HEK293 (cell line): ENCODE data around the gene AIRE.

ENCODE experiments used
- CTCF ChIA-PET: fragments of 350-600 bp; formaldehyde crosslinking; extraction: SDS; loops from one replicate; lab custom pipeline; 2021; ENCODE audit warnings: antibody characterized with exemption; lab: Yijun Ruan, JAX
- POLR2A ChIA-PET: fragments of 300-600 bp; formaldehyde crosslinking; extraction: SDS; loops from one replicate; lab custom pipeline; 2020; ENCODE audit warnings: antibody characterized with exemption, inconsistent platforms; lab: Yijun Ruan, JAX
- H3K27ac ChIP-seq: fragments of 200-500 bp; sonication (Bioruptor generic); 2 replicates; pipeline ENCODE4 v1.5.1; 2014; ENCODE audit warnings: low read depth, low read length, control low read depth, inconsistent platforms; ENCODE audit errors: extremely low read depth
- H3K36me3 ChIP-seq, 2 experiments: fragments of 200-500 bp in 1 of 2; sonication (Bioruptor generic) in 1 of 2; 1 replicate in 1 of 2; 2 replicates in 1 of 2; pipeline ENCODE4 v1.5.1; 2014 to 2017; ENCODE audit warnings: inconsistent platforms in 2 of 2, low read length in 2 of 2; ENCODE audit not compliant: control insufficient read depth in 2 of 2, insufficient read depth in 1 of 2
- H3K4me1 ChIP-seq: fragments of 200-500 bp; sonication (Bioruptor generic); 2 replicates; pipeline ENCODE4 v1.5.1; 2014; ENCODE audit warnings: mild to moderate bottlenecking, low read length, inconsistent platforms; ENCODE audit not compliant: control insufficient read depth, insufficient read depth
- H3K4me3 ChIP-seq: 2 replicates; pipeline ENCODE4 v1.5.1; 2011; ENCODE audit warnings: low read depth, mild to moderate bottlenecking, control low read depth, low read length, moderate library complexity
- H3K9me3 ChIP-seq: fragments of 200-500 bp; sonication (Bioruptor generic); 2 replicates; pipeline ENCODE4 v1.5.1; 2014; ENCODE audit warnings: low read depth, low read length, inconsistent platforms; ENCODE audit not compliant: control insufficient read depth, insufficient read depth
- EGR2 ChIP-seq: fragments of 450-650 bp; formaldehyde crosslinking; IDR thresholded peaks from 2 replicates; pipeline ENCODE4 v1.5.1; 2016; ENCODE audit warnings: low read depth, missing biosample characterization, missing genetic modification characterization
- GLIS1 ChIP-seq: fragments of 450-650 bp; formaldehyde crosslinking; IDR thresholded peaks from 2 replicates; pipeline ENCODE4 v1.5.1; 2016; ENCODE audit warnings: missing biosample characterization, missing genetic modification characterization
- GLIS2 ChIP-seq: fragments of 450-650 bp; formaldehyde crosslinking; IDR thresholded peaks from 2 replicates; pipeline ENCODE4 v1.5.1; 2016; ENCODE audit warnings: missing biosample characterization, missing genetic modification characterization
- KLF1 ChIP-seq: fragments of 450-650 bp; formaldehyde crosslinking; IDR thresholded peaks from 2 replicates; pipeline ENCODE4 v1.5.1; 2016; ENCODE audit warnings: missing biosample characterization, missing genetic modification characterization
- PRDM1 ChIP-seq: fragments of 450-650 bp; formaldehyde crosslinking; IDR thresholded peaks from 2 replicates; pipeline ENCODE4; 2016; ENCODE audit warnings: missing biosample characterization, missing genetic modification characterization
- SCRT2 ChIP-seq: fragments of 450-650 bp; formaldehyde crosslinking; IDR thresholded peaks from 2 replicates; pipeline ENCODE4 v1.5.1; 2016; ENCODE audit warnings: missing biosample characterization, missing genetic modification characterization
- ZBTB20 ChIP-seq: fragments of 450-650 bp; formaldehyde crosslinking; IDR thresholded peaks from 2 replicates; pipeline ENCODE4 v1.5.1; 2016; ENCODE audit warnings: missing biosample characterization, missing genetic modification characterization
- ZBTB21 ChIP-seq: fragments of 450-650 bp; formaldehyde crosslinking; IDR thresholded peaks from 2 replicates; pipeline ENCODE4 v1.5.1; 2017; ENCODE audit warnings: missing biosample characterization, missing genetic modification characterization
- ZFHX2 ChIP-seq: fragments of 450-650 bp; formaldehyde crosslinking; conservative IDR thresholded peaks from 2 replicates; pipeline ENCODE4 v1.5.1; 2016; ENCODE audit warnings: missing biosample characterization, missing genetic modification characterization
- ZIC2 ChIP-seq: fragments of 450-650 bp; formaldehyde crosslinking; IDR thresholded peaks from 2 replicates; pipeline ENCODE4 v1.5.1; 2016; ENCODE audit warnings: missing biosample characterization, missing genetic modification characterization
- ZNF426 ChIP-seq: fragments of 450-650 bp; formaldehyde crosslinking; IDR thresholded peaks from 2 replicates; pipeline ENCODE4 v1.5.1; 2017; ENCODE audit warnings: missing biosample characterization, missing genetic modification characterization, mild to moderate bottlenecking, inconsistent platforms, moderate library complexity
- ZNF555 ChIP-seq: fragments of 450-650 bp; formaldehyde crosslinking; conservative IDR thresholded peaks from 2 replicates; pipeline ENCODE4 v1.5.1; 2017; ENCODE audit warnings: missing biosample characterization, mild to moderate bottlenecking, missing genetic modification characterization, inconsistent platforms
- TF ChIP-seq, protein P1 (sequence below): fragments of 450-650 bp; formaldehyde crosslinking; IDR thresholded peaks from 2 replicates; pipeline ENCODE4 v1.5.1; 2016; ENCODE audit warnings: missing biosample characterization, missing genetic modification characterization
- TF ChIP-seq, protein P2 (sequence below): fragments of 450-650 bp; formaldehyde crosslinking; IDR thresholded peaks from 2 replicates; pipeline ENCODE4 v1.5.1; 2016; ENCODE audit warnings: missing biosample characterization, missing genetic modification characterization, low read depth
- TF ChIP-seq, protein P3 (sequence below): fragments of 450-650 bp; formaldehyde crosslinking; IDR thresholded peaks from 2 replicates; pipeline ENCODE4 v1.5.1; 2016; ENCODE audit warnings: missing biosample characterization, missing genetic modification characterization
- TF ChIP-seq, protein P4 (sequence below): IDR thresholded peaks from 2 replicates; pipeline ENCODE4 v1.6.1; 2011; ENCODE audit warnings: mild to moderate bottlenecking, low read depth, low read length, borderline replicate concordance

AIRE gene

DNA sequence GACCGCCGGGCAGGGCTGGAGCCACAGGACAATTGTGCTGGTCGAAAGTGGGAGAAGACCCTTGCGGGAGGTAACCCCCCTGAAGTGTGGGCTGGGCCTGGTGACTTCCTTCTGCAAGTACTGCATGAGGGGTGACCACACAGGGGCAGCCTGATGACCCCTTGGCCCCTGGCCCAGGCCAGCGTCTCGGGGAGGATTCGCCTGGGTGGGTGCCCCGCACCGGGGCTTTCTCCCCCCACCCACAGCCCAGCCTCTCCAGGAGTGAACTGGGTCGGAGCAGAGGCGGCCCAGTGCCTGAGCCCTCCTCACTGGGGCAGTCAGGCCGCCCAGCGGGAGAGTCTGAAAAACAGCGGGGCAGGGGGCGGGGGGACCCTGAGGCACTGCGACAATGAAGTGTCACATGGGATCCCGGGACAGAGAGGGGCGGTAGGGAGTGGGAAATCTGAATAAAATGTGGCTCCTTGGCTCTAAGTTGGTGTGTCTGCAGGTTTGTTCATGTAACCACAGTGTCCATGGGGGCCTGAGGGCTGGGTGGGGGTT lies 22.4 kb upstream of the AIRE start:
- Histone ChIP-seq H3K27ac (no peak overlapping the region), H3K9me3 (no peaks in the 10 kb centered on the region), H3K4me3 (no peak overlapping the region), H3K36me3 (no peaks in the 10 kb centered on the region), H3K4me1 (no peaks in the 10 kb centered on the region)
- CTCF ChIA-PET: no interaction called here
- POLR2A ChIA-PET: no interaction called here
- TF ChIP-seq ZBTB21 (tag by site-specific recombination): no peak
- TF ChIP-seq ZBTB20 (tag by site-specific recombination): 0 out of 2 replicates have a peak, but pooled peaks have one; percentile 25
- TF ChIP-seq, protein P1, sequence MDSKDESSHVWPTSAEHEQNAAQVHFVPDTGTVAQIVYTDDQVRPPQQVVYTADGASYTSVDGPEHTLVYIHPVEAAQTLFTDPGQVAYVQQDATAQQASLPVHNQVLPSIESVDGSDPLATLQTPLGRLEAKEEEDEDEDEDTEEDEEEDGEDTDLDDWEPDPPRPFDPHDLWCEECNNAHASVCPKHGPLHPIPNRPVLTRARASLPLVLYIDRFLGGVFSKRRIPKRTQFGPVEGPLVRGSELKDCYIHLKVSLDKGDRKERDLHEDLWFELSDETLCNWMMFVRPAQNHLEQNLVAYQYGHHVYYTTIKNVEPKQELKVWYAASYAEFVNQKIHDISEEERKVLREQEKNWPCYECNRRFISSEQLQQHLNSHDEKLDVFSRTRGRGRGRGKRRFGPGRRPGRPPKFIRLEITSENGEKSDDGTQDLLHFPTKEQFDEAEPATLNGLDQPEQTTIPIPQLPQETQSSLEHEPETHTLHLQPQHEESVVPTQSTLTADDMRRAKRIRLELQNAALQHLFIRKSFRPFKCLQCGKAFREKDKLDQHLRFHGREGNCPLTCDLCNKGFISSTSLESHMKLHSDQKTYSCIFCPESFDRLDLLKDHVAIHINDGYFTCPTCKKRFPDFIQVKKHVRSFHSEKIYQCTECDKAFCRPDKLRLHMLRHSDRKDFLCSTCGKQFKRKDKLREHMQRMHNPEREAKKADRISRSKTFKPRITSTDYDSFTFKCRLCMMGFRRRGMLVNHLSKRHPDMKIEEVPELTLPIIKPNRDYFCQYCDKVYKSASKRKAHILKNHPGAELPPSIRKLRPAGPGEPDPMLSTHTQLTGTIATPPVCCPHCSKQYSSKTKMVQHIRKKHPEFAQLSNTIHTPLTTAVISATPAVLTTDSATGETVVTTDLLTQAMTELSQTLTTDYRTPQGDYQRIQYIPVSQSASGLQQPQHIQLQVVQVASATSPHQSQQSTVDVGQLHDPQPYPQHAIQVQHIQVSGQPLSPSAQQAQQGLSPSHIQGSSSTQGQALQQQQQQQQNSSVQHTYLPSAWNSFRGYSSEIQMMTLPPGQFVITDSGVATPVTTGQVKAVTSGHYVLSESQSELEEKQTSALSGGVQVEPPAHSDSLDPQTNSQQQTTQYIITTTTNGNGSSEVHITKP (tag by site-specific recombination): peak; percentile 70; the same call in 1 of the 2 replicates
- peak; percentile 40; the same call in 1 of the 2 replicates for TF ChIP-seq GLIS2
- TF ChIP-seq GLIS1 (tag by site-specific recombination): peak; percentile 68
- TF ChIP-seq ZFHX2 (tag by site-specific recombination): peak; percentile 44
- TF ChIP-seq KLF1 (tag by site-specific recombination): 0 out of 2 replicates have a peak, but pooled peaks have one; percentile 20
- TF ChIP-seq ZIC2: peak; percentile 52
- TF ChIP-seq, protein P2, sequence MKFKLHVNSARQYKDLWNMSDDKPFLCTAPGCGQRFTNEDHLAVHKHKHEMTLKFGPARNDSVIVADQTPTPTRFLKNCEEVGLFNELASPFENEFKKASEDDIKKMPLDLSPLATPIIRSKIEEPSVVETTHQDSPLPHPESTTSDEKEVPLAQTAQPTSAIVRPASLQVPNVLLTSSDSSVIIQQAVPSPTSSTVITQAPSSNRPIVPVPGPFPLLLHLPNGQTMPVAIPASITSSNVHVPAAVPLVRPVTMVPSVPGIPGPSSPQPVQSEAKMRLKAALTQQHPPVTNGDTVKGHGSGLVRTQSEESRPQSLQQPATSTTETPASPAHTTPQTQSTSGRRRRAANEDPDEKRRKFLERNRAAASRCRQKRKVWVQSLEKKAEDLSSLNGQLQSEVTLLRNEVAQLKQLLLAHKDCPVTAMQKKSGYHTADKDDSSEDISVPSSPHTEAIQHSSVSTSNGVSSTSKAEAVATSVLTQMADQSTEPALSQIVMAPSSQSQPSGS (tag by site-specific recombination): no peak
- TF ChIP-seq, protein P3, sequence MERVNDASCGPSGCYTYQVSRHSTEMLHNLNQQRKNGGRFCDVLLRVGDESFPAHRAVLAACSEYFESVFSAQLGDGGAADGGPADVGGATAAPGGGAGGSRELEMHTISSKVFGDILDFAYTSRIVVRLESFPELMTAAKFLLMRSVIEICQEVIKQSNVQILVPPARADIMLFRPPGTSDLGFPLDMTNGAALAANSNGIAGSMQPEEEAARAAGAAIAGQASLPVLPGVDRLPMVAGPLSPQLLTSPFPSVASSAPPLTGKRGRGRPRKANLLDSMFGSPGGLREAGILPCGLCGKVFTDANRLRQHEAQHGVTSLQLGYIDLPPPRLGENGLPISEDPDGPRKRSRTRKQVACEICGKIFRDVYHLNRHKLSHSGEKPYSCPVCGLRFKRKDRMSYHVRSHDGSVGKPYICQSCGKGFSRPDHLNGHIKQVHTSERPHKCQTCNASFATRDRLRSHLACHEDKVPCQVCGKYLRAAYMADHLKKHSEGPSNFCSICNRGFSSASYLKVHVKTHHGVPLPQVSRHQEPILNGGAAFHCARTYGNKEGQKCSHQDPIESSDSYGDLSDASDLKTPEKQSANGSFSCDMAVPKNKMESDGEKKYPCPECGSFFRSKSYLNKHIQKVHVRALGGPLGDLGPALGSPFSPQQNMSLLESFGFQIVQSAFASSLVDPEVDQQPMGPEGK: 0 out of 2 replicates have a peak, but pooled peaks have one; percentile 40
- no peak for TF ChIP-seq SCRT2 (tag by site-specific recombination)
- TF ChIP-seq EGR2 (tag by site-specific recombination): peak; percentile 69

DNA sequence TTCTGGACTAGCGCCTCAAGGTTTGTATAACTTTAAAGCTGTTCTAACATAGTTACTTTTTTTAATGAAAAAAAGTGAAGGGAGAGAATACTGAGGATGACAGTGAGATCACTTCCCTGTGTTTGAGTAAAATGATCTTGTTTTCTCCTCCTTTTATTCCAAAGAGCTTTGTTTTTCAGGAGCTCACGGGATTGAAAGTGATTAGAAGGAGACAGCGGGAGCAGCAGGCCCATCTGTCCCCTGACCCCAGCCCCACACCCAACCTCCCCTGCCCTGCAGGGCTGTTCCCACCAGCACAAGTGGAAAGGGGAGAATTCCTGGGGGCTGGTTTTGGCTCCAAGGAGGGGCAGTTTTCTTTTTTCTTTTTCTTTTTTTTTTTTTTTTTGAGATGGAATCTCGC lies 21.9 kb upstream of the AIRE start:
- ChIA-PET CTCF (no interaction called here), POLR2A (no interaction called here)
- H3K36me3 ChIP-seq: no peaks in the 10 kb centered on the region
- TF ChIP-seq ZNF426 (tag by site-specific recombination) (no peak), PRDM1 (tag by site-specific recombination) (peak; percentile 90), ZNF555 (tag by site-specific recombination) (no peak)
- TF ChIP-seq, protein P4, sequence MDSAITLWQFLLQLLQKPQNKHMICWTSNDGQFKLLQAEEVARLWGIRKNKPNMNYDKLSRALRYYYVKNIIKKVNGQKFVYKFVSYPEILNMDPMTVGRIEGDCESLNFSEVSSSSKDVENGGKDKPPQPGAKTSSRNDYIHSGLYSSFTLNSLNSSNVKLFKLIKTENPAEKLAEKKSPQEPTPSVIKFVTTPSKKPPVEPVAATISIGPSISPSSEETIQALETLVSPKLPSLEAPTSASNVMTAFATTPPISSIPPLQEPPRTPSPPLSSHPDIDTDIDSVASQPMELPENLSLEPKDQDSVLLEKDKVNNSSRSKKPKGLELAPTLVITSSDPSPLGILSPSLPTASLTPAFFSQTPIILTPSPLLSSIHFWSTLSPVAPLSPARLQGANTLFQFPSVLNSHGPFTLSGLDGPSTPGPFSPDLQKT: no peak
- no peaks in the 10 kb centered on the region for H3K4me1 ChIP-seq
- no peak overlapping the region for H3K27ac ChIP-seq
- no peaks in the 10 kb centered on the region for H3K9me3 ChIP-seq
- H3K4me3 ChIP-seq: no peak overlapping the region
